Left ventricle myocardium inferior (tissue), 1 donor: ENCODE measurements around the gene HM13. TPM values are rescaled to one million over a fixed set of nuclear protein-coding genes. Genes with fewer than 3 reads are reported as not detected.
A peak's percentile ranks its signal among the peaks of the same experiment; 100 is the strongest.

ENCODE experiments used
- DNase-seq: peaks from one replicate; pipeline ENCODE4 v3.0.0-alpha.2; 2020
- H3K27ac ChIP-seq: fragments of 200-600 bp; replicated peaks from 2 replicates; pipeline ENCODE4 v1.8.0; 2021
- H3K27me3 ChIP-seq: fragments of 200-600 bp; 2 replicates; pipeline ENCODE4 v1.8.0; 2021; ENCODE audit warnings: low read depth
- H3K36me3 ChIP-seq: fragments of 200-600 bp; 2 replicates; pipeline ENCODE4 v1.8.0; 2021
- H3K4me1 ChIP-seq: fragments of 200-600 bp; 2 replicates; pipeline ENCODE4 v1.8.0; 2021
- H3K4me3 ChIP-seq: fragments of 200-600 bp; 2 replicates; pipeline ENCODE4 v1.8.0; 2021; ENCODE audit warnings: mild to moderate bottlenecking, moderate library complexity
- H3K9me3 ChIP-seq: fragments of 200-600 bp; replicated peaks from 2 replicates; pipeline ENCODE4 v1.8.0; 2021
- CTCF ChIP-seq: fragments of 200-600 bp; IDR thresholded peaks from 2 replicates; pipeline ENCODE4 v1.8.0; 2021; ENCODE audit warnings: antibody characterized with exemption, mild to moderate bottlenecking, borderline replicate concordance
- intact Hi-C: fragments of 100-400 bp; cut with micrococcal nuclease; formaldehyde crosslinking; loops from one replicate; pipeline ENCODE4 v1.11.0; 2022
- total RNA-seq: library from RNA; stranded (reverse); fragmentation: NEBNext Ultra II Directional; extraction: Animal tissue kit (Norgen Biotek cat#: 25700); gene quantifications from one replicate; pipeline ENCODE4 v1.2.1, GENCODE V29; 2021
- donor health status: DM: no; HTN: yes; CAD: no; lungs with severe emphysema.

HM13 gene
- total RNA-seq, 1 donor from 2014 or later = 39.0 TPM

DNA sequence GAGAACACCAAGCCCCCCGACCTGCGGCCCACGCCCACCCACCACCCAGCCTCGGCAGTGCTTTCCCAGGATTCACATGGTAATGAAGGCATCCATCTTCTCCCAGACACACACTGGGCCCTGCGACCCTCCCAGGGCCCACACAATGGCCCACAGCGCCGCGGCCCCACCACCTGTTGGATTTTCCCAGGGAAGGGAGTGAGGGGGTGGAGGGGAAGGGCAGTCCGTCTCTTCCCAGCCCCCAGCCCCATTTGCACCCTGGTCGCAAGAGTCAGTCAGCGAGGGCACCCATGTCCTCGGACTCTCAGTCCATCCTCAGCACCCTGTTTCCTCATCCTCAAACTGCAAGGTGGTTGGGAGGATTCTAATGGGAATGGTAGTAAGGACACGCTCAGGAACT, 67.1 kb downstream of the HM13 start:
- TF ChIP-seq CTCF = no peak
- Histone ChIP-seq H3K4me3 (no peak overlapping the region), H3K27me3 (no peaks in the 10 kb centered on the region), H3K9me3 (peaks cover 3% of the 10 kb centered on the region), H3K4me1 (no peaks in the 10 kb centered on the region), H3K27ac (no peak overlapping the region), H3K36me3 (no peaks in the 10 kb centered on the region)
- DNase-seq = no peak
- intact Hi-C loops = no loop called here

- H3K4me3 ChIP-seq = peak overlapping the region; percentile 63
- peaks cover 22% of the 10 kb centered on the region for H3K4me1 ChIP-seq
- no peak for TF ChIP-seq CTCF
- intact Hi-C loops = no loop called here
- H3K36me3 ChIP-seq = no peaks in the 10 kb centered on the region
- no peaks in the 10 kb centered on the region for H3K9me3 ChIP-seq
- peak; percentile 71 for DNase-seq
- peak overlapping the region; percentile 95 for H3K27ac ChIP-seq
- no peaks in the 10 kb centered on the region for H3K27me3 ChIP-seq
These were observed 73.5 kb downstream of the HM13 start for GRCh38 chr20:31587545-31588389.

DNA sequence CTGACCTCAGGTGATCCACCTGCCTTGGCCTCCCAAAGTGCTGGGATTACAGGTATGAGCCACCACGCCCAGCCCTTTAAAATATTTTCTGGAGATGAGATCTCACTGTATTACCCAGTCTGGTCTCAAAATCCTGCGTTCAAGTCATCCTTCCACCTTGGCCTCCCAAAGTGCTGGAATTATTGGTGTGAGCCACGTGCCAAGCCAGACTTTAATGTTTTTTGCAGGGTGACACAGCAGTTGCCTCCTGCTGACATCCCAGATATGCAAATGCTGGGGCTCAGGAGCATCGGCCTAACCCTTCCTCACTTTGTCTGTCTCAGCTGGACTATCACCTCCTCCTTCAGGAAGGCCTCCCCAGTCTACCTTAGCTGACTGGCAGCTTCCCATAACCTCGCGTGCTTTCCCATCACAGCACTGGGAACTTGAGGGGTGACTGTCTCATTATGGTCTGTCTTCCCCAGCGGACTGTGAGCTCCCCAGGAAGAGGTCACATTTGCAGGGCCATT, 76.5 kb downstream of the HM13 start:
- intact Hi-C loops = no loop called here
- no peaks in the 10 kb centered on the region for H3K9me3 ChIP-seq
- peaks cover 45% of the 10 kb centered on the region for H3K4me1 ChIP-seq
- H3K27ac ChIP-seq = peak overlapping the region; percentile 95
- no peaks in the 10 kb centered on the region for H3K27me3 ChIP-seq
- H3K4me3 ChIP-seq = no peak overlapping the region
- no peak for DNase-seq
- H3K36me3 ChIP-seq = no peaks in the 10 kb centered on the region
- no peak for TF ChIP-seq CTCF

DNA sequence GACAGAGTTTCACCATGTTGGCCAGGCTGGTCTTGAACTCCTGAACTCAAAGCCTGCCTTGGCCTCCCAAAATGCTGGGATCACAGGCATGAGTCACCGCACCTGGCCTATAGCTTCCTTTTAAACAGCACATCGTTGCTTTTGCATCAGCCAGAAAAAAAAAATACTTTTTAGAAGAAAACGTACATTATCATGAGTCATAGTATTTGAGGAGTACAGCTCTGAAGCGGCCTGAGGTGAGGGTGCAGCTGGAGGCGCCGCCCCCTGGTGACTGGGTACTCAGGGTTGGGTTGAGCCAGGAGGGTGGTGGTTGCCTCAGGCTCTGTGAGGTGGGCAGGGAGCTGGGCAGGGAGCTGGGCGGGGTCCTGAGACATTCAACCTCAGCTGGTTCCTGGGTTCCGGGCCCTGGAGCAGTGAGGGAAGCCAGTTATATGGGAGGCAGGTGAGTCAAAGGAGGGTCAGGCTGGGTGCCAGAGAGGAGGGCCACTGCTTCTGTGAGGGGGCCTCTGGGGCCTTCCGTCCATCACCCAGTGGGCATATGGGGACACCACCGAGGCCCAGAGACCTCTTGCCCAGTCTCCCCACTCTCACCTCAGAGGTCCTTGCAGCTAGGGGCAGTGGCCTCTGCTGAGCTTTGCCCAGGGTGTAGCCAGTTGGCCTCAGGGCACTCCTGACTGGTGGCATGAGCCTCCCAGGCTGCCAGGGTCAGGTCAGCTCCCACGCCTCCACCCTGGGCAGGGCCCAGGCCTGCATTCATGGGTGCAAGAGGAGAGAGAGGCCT, 79.2 kb downstream of the HM13 start:
- peaks cover 49% of the 10 kb centered on the region for H3K4me1 ChIP-seq
- no peaks in the 10 kb centered on the region for H3K36me3 ChIP-seq
- no peak for TF ChIP-seq CTCF
- DNase-seq = no peak
- H3K27me3 ChIP-seq = no peaks in the 10 kb centered on the region
- intact Hi-C loops = no loop called here
- no peak overlapping the region for H3K4me3 ChIP-seq
- H3K9me3 ChIP-seq = no peaks in the 10 kb centered on the region
- peak overlapping the region; percentile 89 for H3K27ac ChIP-seq

GRCh38 chr20:31594002-31594557, 79.8 kb downstream of the HM13 start:
- H3K36me3 ChIP-seq = no peaks in the 10 kb centered on the region
- peaks cover 43% of the 10 kb centered on the region for H3K4me1 ChIP-seq
- no peak for TF ChIP-seq CTCF
- intact Hi-C loops = no loop called here
- DNase-seq = no peak
- peak overlapping the region; percentile 89 for H3K27ac ChIP-seq
- H3K27me3 ChIP-seq = no peaks in the 10 kb centered on the region
- no peak overlapping the region for H3K4me3 ChIP-seq
- no peaks in the 10 kb centered on the region for H3K9me3 ChIP-seq
